Measurements from ENCODE around the gene BATF2.

Gene BATF2

DNA sequence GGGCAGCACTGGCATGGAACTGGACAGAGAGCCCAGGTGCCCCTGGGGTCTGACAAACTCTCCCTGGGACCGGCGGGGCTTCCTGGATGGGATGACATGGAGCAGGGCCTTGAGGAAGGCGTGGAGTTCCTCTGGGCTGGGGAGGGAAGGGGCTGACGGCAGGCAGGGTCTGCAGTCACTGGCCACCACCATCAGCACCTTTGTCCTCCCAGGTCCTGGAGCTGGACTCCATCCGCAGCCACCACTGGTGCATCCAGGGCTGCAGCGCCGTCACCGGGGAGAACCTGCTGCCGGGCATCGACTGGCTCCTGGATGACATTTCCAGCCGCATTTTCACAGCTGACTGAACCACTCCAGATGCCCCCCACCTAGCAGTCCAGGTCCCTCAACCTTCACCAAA lies 24.7 kb upstream of the BATF2 start:
- no peaks in the 10 kb centered on the region for H3K27me3 ChIP-seq (ENCODE audit: insufficient read depth, insufficient read length)
- TF ChIP-seq SUZ12 (IDR thresholded peaks at IDR 0.05; ENCODE audit: extremely low read depth, insufficient read depth, insufficient read length), result no peak
- peaks cover 3% of the 10 kb centered on the region for H3K4me1 ChIP-seq (ENCODE audit: insufficient read depth, insufficient read length)
- no peak overlapping the region for H3K9ac ChIP-seq (ENCODE audit: insufficient read length, low read depth)
- DNase-seq (ENCODE audit: low read depth, low spot score), result no peak
- H3K36me3 ChIP-seq (ENCODE audit: insufficient read depth, insufficient read length, low read length), result peaks cover 41% of the 10 kb centered on the region
- no peak overlapping the region for H3K4me3 ChIP-seq (ENCODE audit: insufficient read length, low read depth)
- peaks cover 16% of the 10 kb centered on the region; the same call in 1 of the 2 replicates for H3K9me3 ChIP-seq (ENCODE audit: insufficient read depth, low read length)

GRCh38 chr11:65021003-65021402 lies 24.2 kb upstream of the BATF2 start:
- Histone ChIP-seq H3K9ac (ENCODE audit: insufficient read length, low read depth) (no peak overlapping the region), H3K4me1 (ENCODE audit: insufficient read depth, insufficient read length) (peaks cover 3% of the 10 kb centered on the region), H3K36me3 (ENCODE audit: insufficient read depth, insufficient read length, low read length) (peaks cover 45% of the 10 kb centered on the region), H3K27me3 (ENCODE audit: insufficient read depth, insufficient read length) (no peaks in the 10 kb centered on the region), H3K9me3 (ENCODE audit: insufficient read depth, low read length) (peaks cover 20% of the 10 kb centered on the region; the same call in 1 of the 2 replicates), H3K4me3 (ENCODE audit: insufficient read length, low read depth) (no peak overlapping the region)
- TF ChIP-seq SUZ12 (IDR thresholded peaks at IDR 0.05; ENCODE audit: extremely low read depth, insufficient read depth, insufficient read length), result no peak
- no peak for TF ChIP-seq ZNF274 (IDR thresholded peaks at IDR 0.05; ENCODE audit: low read depth, low read length)
- no peak for DNase-seq (ENCODE audit: low read depth, low spot score)

DNA sequence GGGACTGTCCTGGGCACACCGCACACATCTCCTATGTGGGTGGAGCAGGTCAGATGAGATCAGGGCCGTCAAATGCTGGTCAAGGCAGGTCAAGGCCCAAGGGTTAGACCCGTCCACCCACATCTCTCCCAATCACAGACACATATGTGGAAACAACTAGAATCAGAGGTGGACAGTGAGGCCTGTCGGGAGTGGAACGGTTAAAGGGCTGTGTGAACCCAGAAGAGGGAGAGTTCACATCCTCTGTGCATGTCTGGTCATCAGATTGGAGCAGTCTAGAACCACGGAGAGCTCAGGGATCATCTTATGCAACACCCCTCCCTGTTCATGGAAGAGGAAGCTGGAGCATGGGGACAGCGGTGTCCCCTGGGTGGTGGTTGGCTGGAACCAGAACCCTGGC lies 23.1 kb upstream of the BATF2 start:
- peaks cover 45% of the 10 kb centered on the region for H3K36me3 ChIP-seq (ENCODE audit: insufficient read depth, insufficient read length, low read length)
- H3K9me3 ChIP-seq (ENCODE audit: insufficient read depth, low read length), result peaks cover 30% of the 10 kb centered on the region; the same call in 1 of the 2 replicates
- TF ChIP-seq SUZ12 (IDR thresholded peaks at IDR 0.05; ENCODE audit: extremely low read depth, insufficient read depth, insufficient read length), result no peak
- peaks cover 3% of the 10 kb centered on the region for H3K4me1 ChIP-seq (ENCODE audit: insufficient read depth, insufficient read length)
- H3K9ac ChIP-seq (ENCODE audit: insufficient read length, low read depth), result no peak overlapping the region
- no peak for DNase-seq (ENCODE audit: low read depth, low spot score)
- H3K4me3 ChIP-seq (ENCODE audit: insufficient read length, low read depth), result no peak overlapping the region
- H3K27me3 ChIP-seq (ENCODE audit: insufficient read depth, insufficient read length), result no peaks in the 10 kb centered on the region

- no peak for TF ChIP-seq SUZ12 (IDR thresholded peaks at IDR 0.05; ENCODE audit: extremely low read depth, insufficient read depth, insufficient read length)
- no peak for TF ChIP-seq YY1 (IDR thresholded peaks at IDR 0.05; ENCODE audit: insufficient read depth, insufficient read length)
- no peak for TF ChIP-seq ZNF274 (IDR thresholded peaks at IDR 0.05; ENCODE audit: low read depth, low read length)
- Histone ChIP-seq H3K36me3 (ENCODE audit: insufficient read depth, insufficient read length, low read length) (peaks cover 45% of the 10 kb centered on the region), H3K9me3 (ENCODE audit: insufficient read depth, low read length) (peaks cover 37% of the 10 kb centered on the region; the same call in 1 of the 2 replicates), H3K27me3 (ENCODE audit: insufficient read depth, insufficient read length) (no peaks in the 10 kb centered on the region), H3K9ac (ENCODE audit: insufficient read length, low read depth) (no peak overlapping the region), H3K4me1 (ENCODE audit: insufficient read depth, insufficient read length) (peaks cover 3% of the 10 kb centered on the region), H3K4me3 (ENCODE audit: insufficient read length, low read depth) (no peak overlapping the region)
- no peak for DNase-seq (ENCODE audit: low read depth, low spot score)
Observed at GRCh38 chr11:65017937-65018336, 21.2 kb upstream of the BATF2 start.

- no peak overlapping the region for H3K4me3 ChIP-seq (ENCODE audit: insufficient read length, low read depth)
- no peak for DNase-seq (ENCODE audit: low read depth, low spot score)
- peaks cover 41% of the 10 kb centered on the region for H3K36me3 ChIP-seq (ENCODE audit: insufficient read depth, insufficient read length, low read length)
- no peaks in the 10 kb centered on the region for H3K27me3 ChIP-seq (ENCODE audit: insufficient read depth, insufficient read length)
- H3K4me1 ChIP-seq (ENCODE audit: insufficient read depth, insufficient read length), result peaks cover 3% of the 10 kb centered on the region
- no peak overlapping the region for H3K9ac ChIP-seq (ENCODE audit: insufficient read length, low read depth)
- H3K9me3 ChIP-seq (ENCODE audit: insufficient read depth, low read length), result peaks cover 48% of the 10 kb centered on the region; the same call in 1 of the 2 replicates
- TF ChIP-seq SUZ12 (IDR thresholded peaks at IDR 0.05; ENCODE audit: extremely low read depth, insufficient read depth, insufficient read length), result no peak
- no peak for TF ChIP-seq ZNF274 (IDR thresholded peaks at IDR 0.05; ENCODE audit: low read depth, low read length)
- no peak for TF ChIP-seq YY1 (IDR thresholded peaks at IDR 0.05; ENCODE audit: insufficient read depth, insufficient read length)
Observed at GRCh38 chr11:65016705-65017104, 19.9 kb upstream of the BATF2 start.

DNA sequence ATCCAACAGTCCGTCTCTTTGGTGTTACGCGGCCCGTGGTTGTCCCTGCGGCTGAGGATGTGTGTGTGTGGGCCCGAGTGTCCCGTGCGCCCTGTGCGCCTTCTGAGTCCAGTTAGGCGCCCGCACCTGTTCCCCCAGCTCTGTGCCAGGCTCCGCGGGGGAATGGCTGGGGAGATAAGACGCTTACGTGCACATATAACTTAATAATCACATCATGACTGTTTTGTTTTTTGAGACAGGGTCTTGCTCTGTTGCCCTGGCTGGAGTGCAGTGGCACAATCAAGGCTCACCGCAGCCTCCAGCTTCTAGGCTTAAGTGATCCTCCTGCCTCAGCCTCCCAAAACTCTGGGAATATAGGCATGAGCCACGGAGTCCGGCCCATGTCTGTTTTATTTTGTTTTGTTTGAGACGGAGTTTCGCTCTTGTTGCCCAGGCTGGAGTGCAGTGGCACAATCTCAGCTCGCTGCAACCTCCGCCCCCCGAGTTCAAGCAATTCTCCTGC lies 18.0 kb upstream of the BATF2 start:
- H3K9me3 ChIP-seq (ENCODE audit: insufficient read depth, low read length), result peaks cover 49% of the 10 kb centered on the region; the same call in 1 of the 2 replicates
- H3K4me1 ChIP-seq (ENCODE audit: insufficient read depth, insufficient read length), result peaks cover 3% of the 10 kb centered on the region
- peaks cover 30% of the 10 kb centered on the region for H3K36me3 ChIP-seq (ENCODE audit: insufficient read depth, insufficient read length, low read length)
- no peak for TF ChIP-seq ZNF274 (IDR thresholded peaks at IDR 0.05; ENCODE audit: low read depth, low read length)
- TF ChIP-seq SUZ12 (IDR thresholded peaks at IDR 0.05; ENCODE audit: extremely low read depth, insufficient read depth, insufficient read length), result no peak
- TF ChIP-seq YY1 (IDR thresholded peaks at IDR 0.05; ENCODE audit: insufficient read depth, insufficient read length), result no peak
- no peaks in the 10 kb centered on the region for H3K27me3 ChIP-seq (ENCODE audit: insufficient read depth, insufficient read length)
- H3K4me3 ChIP-seq (ENCODE audit: insufficient read length, low read depth), result peak overlapping the region; percentile 68
- H3K9ac ChIP-seq (ENCODE audit: insufficient read length, low read depth), result peak overlapping the region; percentile 85
- no peak for DNase-seq (ENCODE audit: low read depth, low spot score)

DNA sequence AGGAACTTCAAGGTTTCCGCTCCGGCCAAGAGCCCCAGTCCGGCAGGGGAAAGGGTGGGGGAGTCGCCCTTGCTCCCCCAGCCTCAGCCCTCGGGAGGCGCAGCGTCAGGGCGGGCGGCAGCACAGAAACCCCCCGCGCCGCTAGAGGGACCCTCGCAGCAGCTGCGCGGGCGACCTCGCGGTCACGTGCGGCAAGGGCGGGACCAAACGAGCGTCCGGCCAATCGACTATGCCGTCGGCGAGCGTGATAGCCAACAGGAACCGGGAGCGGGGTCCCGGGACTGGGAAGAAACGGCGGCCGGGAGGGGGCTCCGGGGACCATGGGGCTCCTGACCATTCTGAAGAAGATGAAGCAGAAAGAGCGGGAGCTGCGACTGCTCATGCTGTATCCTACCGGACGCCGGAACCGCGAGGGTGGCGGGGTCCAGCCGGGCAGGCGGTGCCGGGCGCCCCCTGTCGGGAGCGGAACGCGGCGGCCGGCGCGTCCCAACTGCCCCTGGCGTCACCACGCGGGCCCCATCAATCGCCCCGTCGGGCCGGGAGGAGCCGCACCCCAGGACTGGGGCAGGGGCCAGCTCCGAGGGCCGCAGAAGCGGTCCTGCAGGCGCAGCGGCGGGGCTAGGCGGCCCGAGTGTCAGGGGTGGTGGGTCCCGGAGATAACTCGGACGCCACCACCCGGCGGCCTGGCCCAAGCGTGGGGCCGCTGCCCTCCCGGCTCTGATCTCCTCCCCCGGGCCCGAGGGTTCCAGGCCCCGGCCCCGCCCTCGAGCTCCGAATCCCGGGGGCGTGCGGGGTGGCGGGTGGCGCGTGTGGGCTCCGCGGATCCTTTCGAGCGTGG lies 17.3 kb upstream of the BATF2 start, which contains the start of gene ARL2:
TSS of gene ARL2 (plus strand) at position 273 of the 838 bp plus-strand sequence. CDS start at position 321, 48 bp downstream.
- Histone ChIP-seq H3K9me3 (ENCODE audit: insufficient read depth, low read length) (peaks cover 49% of the 10 kb centered on the region; the same call in 1 of the 2 replicates), H3K4me3 (ENCODE audit: insufficient read length, low read depth) (peak within 1 kb of the TSS; percentile 68), H3K27me3 (ENCODE audit: insufficient read depth, insufficient read length) (no peaks in the 10 kb centered on the region), H3K9ac (ENCODE audit: insufficient read length, low read depth) (peak within 1 kb of the TSS; percentile 91), H3K36me3 (ENCODE audit: insufficient read depth, insufficient read length, low read length) (peaks cover 26% of the 10 kb centered on the region), H3K4me1 (ENCODE audit: insufficient read depth, insufficient read length) (peaks cover 3% of the 10 kb centered on the region)
- DNase-seq (ENCODE audit: low read depth, low spot score), result peak; percentile 95
- TF ChIP-seq YY1 (IDR thresholded peaks at IDR 0.05; ENCODE audit: insufficient read depth, insufficient read length), result peak; percentile 9
- no peak for TF ChIP-seq SUZ12 (IDR thresholded peaks at IDR 0.05; ENCODE audit: extremely low read depth, insufficient read depth, insufficient read length)

Measured in NT2/D1 (cell line).